ENCODE data around the gene CLPSL2. TPM values are rescaled to one million over a fixed set of nuclear protein-coding genes. Genes with fewer than 3 reads are reported as not detected.

Gene CLPSL2
- total RNA-seq, 4 donors from 2014 or later: not detected

GRCh38 chr6:35750557-35750956 lies 25.8 kb upstream of the CLPSL2 start:
- TF ChIP-seq EP300 (IDR thresholded peaks at IDR 0.05) (no peak), POLR2A (IDR thresholded peaks at IDR 0.05) (no peak), CTCF (IDR thresholded peaks at IDR 0.05) (no peak)
- no peak for DNase-seq (ENCODE audit: low spot score in 2 of 2)
- Histone ChIP-seq H3K4me1 (no peaks in the 10 kb centered on the region), H3K9me3 (peaks cover 0 to 11% (median 0%) of the 10 kb centered on the region in 4 donors), H3K4me3 (no peak overlapping the region), H3K36me3 (no peaks in the 10 kb centered on the region), H3K27ac (no peak overlapping the region), H3K27me3 (peaks cover 0 to 4% of the 10 kb centered on the region in 2 donors)
- 76 to 78% methylated on average over 7 of the region's 7 CpGs for WGBS, 2 donors

- no peak overlapping the region for H3K4me3 ChIP-seq
- H3K9me3 ChIP-seq: peaks cover 0 to 11% (median 0%) of the 10 kb centered on the region in 4 donors
- no peak overlapping the region for H3K27ac ChIP-seq
- no peaks in the 10 kb centered on the region for H3K4me1 ChIP-seq
- H3K27me3 ChIP-seq: peaks cover 0 to 4% of the 10 kb centered on the region in 2 donors
- no peak for DNase-seq (ENCODE audit: low spot score in 2 of 2)
- TF ChIP-seq POLR2A (IDR thresholded peaks at IDR 0.05): no peak
- no peak for TF ChIP-seq EP300 (IDR thresholded peaks at IDR 0.05)
- TF ChIP-seq CTCF (IDR thresholded peaks at IDR 0.05): no peak
- H3K36me3 ChIP-seq: no peaks in the 10 kb centered on the region
- 57 to 63% methylated on average over 4 of the region's 4 CpGs for WGBS, 2 donors
Observed at GRCh38 chr6:35751594-35751993, 24.8 kb upstream of the CLPSL2 start.

- TF ChIP-seq CTCF (IDR thresholded peaks at IDR 0.05): no peak
- no peaks in the 10 kb centered on the region for H3K36me3 ChIP-seq
- WGBS, 2 donors: 76 to 92% methylated on average over 4 of the region's 4 CpGs
Observed at GRCh38 chr6:35752330-35752729, 24.1 kb upstream of the CLPSL2 start.

GRCh38 chr6:35754452-35755277 lies 21.7 kb upstream of the CLPSL2 start:
- H3K27me3 ChIP-seq: peaks cover 0 to 4% of the 10 kb centered on the region in 2 donors
- DNase-seq (ENCODE audit: low spot score in 2 of 2): no peak
- 83 to 91% methylated on average over 6 of the region's 6 CpGs for WGBS, 2 donors

More at GRCh38 chr6:35752330-35752729, 24.1 kb upstream of the CLPSL2 start:
- Histone ChIP-seq H3K9me3 (peaks cover 0 to 11% (median 0%) of the 10 kb centered on the region in 4 donors), H3K27ac (no peak overlapping the region), H3K4me3 (no peak overlapping the region), H3K27me3 (peaks cover 0 to 4% of the 10 kb centered on the region in 2 donors), H3K4me1 (no peaks in the 10 kb centered on the region)
- DNase-seq (ENCODE audit: low spot score in 2 of 2): no peak

More at GRCh38 chr6:35754452-35755277, 21.7 kb upstream of the CLPSL2 start:
- Histone ChIP-seq H3K36me3 (no peaks in the 10 kb centered on the region), H3K27ac (no peak overlapping the region), H3K4me1 (no peaks in the 10 kb centered on the region), H3K4me3 (no peak overlapping the region), H3K9me3 (no peaks in the 10 kb centered on the region)
- TF ChIP-seq CTCF (IDR thresholded peaks at IDR 0.05): no peak
- no peak for TF ChIP-seq POLR2A (IDR thresholded peaks at IDR 0.05)
- TF ChIP-seq EP300 (IDR thresholded peaks at IDR 0.05): no peak

Data from tibial nerve (tissue), 4 donors.